AG04450 (cell line): ENCODE data around the gene CMKLR1. TPM values are rescaled to one million over a fixed set of nuclear protein-coding genes. Genes with fewer than 3 reads are reported as not detected.

ENCODE experiments used
- CTCF ChIA-PET: fragments of 300-600, 350-600 bp; formaldehyde crosslinking; extraction: SDS; loops from one replicate; lab custom pipeline; 2022; ENCODE audit warnings: antibody characterized with exemption, inconsistent platforms; lab: Charles Lee
- POLR2A ChIA-PET: fragments of 350-600 bp; formaldehyde crosslinking; extraction: SDS; loops from one replicate; lab custom pipeline; 2021; ENCODE audit warnings: antibody characterized with exemption, inconsistent platforms; lab: Yijun Ruan, JAX
- DNase-seq: peaks from one replicate; pipeline ENCODE4 v3.0.0-alpha.2; 2011; ENCODE audit warnings: low read depth, low spot score
- H3K27ac ChIP-seq: one replicate; pipeline ENCODE4 v1.5.1; 2012; ENCODE audit warnings: low read depth, low read length, control low read depth
- H3K27me3 ChIP-seq: one replicate; pipeline ENCODE4 v1.6.0; 2012; ENCODE audit warnings: low read length; ENCODE audit not compliant: control insufficient read depth, insufficient read depth
- H3K4me3 ChIP-seq: 2 replicates; pipeline ENCODE4 v1.5.1; 2011; ENCODE audit warnings: mild to moderate bottlenecking, low read depth, low read length, control low read depth
- H3K9me3 ChIP-seq: 2 replicates; pipeline ENCODE4 v1.5.1; 2012; ENCODE audit warnings: low read length; ENCODE audit not compliant: control insufficient read depth, insufficient read depth
- CTCF ChIP-seq: IDR thresholded peaks from 2 replicates; pipeline ENCODE4 v1.5.1; 2011; ENCODE audit warnings: low read depth, low read length, control low read depth, inconsistent platforms
- polyA plus RNA-seq: library from polyadenylated mRNA; depleted of rRNA; stranded (reverse); fragments of >200 nt; gene quantifications from 2 replicates; pipeline ENCODE4 v1.2.3, GENCODE V29; 2011

CMKLR1 gene
- polyA plus RNA-seq, 1 experiment, result 0.12 TPM

- Histone ChIP-seq H3K4me3 (no peak overlapping the region), H3K9me3 (no peaks in the 10 kb centered on the region), H3K27me3 (no peaks in the 10 kb centered on the region), H3K27ac (no peak overlapping the region)
- no peak for TF ChIP-seq CTCF
- CTCF ChIA-PET, result no interaction called here
- DNase-seq, result no peak
- POLR2A ChIA-PET, result no interaction called here
Observed at GRCh38 chr12:108325549-108325948, 13.6 kb downstream of the CMKLR1 start.

- CTCF ChIA-PET, result no interaction called here
- Histone ChIP-seq H3K27ac (no peak overlapping the region), H3K4me3 (no peak overlapping the region)
Observed at GRCh38 chr12:108325018-108325358, 14.1 kb downstream of the CMKLR1 start.

GRCh38 chr12:108324351-108325017 lies 14.6 kb downstream of the CMKLR1 start:
- ChIA-PET POLR2A (no interaction called here), CTCF (no interaction called here)
- no peaks in the 10 kb centered on the region for H3K9me3 ChIP-seq
- H3K27me3 ChIP-seq, result no peaks in the 10 kb centered on the region
- no peak for DNase-seq
- no peak overlapping the region for H3K4me3 ChIP-seq
- no peak overlapping the region for H3K27ac ChIP-seq
- TF ChIP-seq CTCF, result no peak

More at GRCh38 chr12:108325018-108325358, 14.1 kb downstream of the CMKLR1 start:
- DNase-seq, result no peak
- no peaks in the 10 kb centered on the region for H3K9me3 ChIP-seq
- POLR2A ChIA-PET, result no interaction called here
- no peaks in the 10 kb centered on the region for H3K27me3 ChIP-seq
- TF ChIP-seq CTCF, result no peak

GRCh38 chr12:108323581-108323980 lies 15.5 kb downstream of the CMKLR1 start:
- Histone ChIP-seq H3K4me3 (no peak overlapping the region), H3K27me3 (no peaks in the 10 kb centered on the region), H3K27ac (no peak overlapping the region), H3K9me3 (no peaks in the 10 kb centered on the region)
- no peak for TF ChIP-seq CTCF
- DNase-seq, result no peak
- POLR2A ChIA-PET, result no interaction called here
- CTCF ChIA-PET, result no interaction called here

- Histone ChIP-seq H3K27ac (no peak overlapping the region), H3K27me3 (no peaks in the 10 kb centered on the region), H3K9me3 (no peaks in the 10 kb centered on the region), H3K4me3 (no peak overlapping the region)
- DNase-seq, result no peak
- no peak for TF ChIP-seq CTCF
- POLR2A ChIA-PET, result no interaction called here
- CTCF ChIA-PET, result no interaction called here
Observed at GRCh38 chr12:108322998-108323397, 16.1 kb downstream of the CMKLR1 start.
